ENCODE data around the gene CELSR1. TPM values are rescaled to one million over a fixed set of nuclear protein-coding genes. Genes with fewer than 3 reads are reported as not detected.

The CELSR1 gene
- total RNA-seq, 1 experiment from 2014 or later, result 19.6 TPM

GRCh38 chr22:46551996-46552395 is 14.6 kb upstream of the CELSR1 start:
- Histone ChIP-seq H3K36me3 (ENCODE audit: control insufficient read depth in 1 of 2, insufficient read depth in 2 of 2, low read length in 2 of 2) (no peaks in the 10 kb centered on the region), H3K27ac (ENCODE audit: low read depth, low read length) (no peak overlapping the region), H4K20me1 (ENCODE audit: insufficient read depth) (no peaks in the 10 kb centered on the region), H3K4me1 (ENCODE audit: control insufficient read depth in 1 of 2, insufficient read depth in 2 of 2, low read length in 2 of 2) (peaks cover 0 to 9% of the 10 kb centered on the region in 2 experiments; a peak in 2 of 4 replicates), H3K9me3 (ENCODE audit: control insufficient read depth in 1 of 2, insufficient read depth in 1 of 2, low read depth in 1 of 2, low read length in 2 of 2) (peaks cover 0 to 18% of the 10 kb centered on the region in 2 experiments; a peak in 1 of 4 replicates), H3K27me3 (ENCODE audit: insufficient read depth, low read length) (no peaks in the 10 kb centered on the region), H3K4me2 (ENCODE audit: low read length) (no peak overlapping the region), H3K9me2 (ENCODE audit: insufficient read depth) (no peaks in the 10 kb centered on the region), H2AFZ (ENCODE audit: low read depth, low read length, poor library complexity, severe bottlenecking) (no peak overlapping the region), H3K9ac (ENCODE audit: low read length) (no peak overlapping the region), H3K79me2 (ENCODE audit: insufficient read depth, low read length) (no peaks in the 10 kb centered on the region), H3K4me3 (replicated peaks in 1 of 2; ENCODE audit: low read depth in 1 of 2, low read length in 2 of 2) (no peak overlapping the region)
- ATAC-seq (no peak), DNase-seq (ENCODE audit: low read depth, low spot score) (no peak)
- ChIA-PET POLR2A (no interaction called here), CTCF (interaction anchor here (1.4 to 3.8 kb wide), 2 partner anchors 12 to 184 kb away, joined by 5 to 13 read pairs; no protein-coding TSS in a partner anchor), RAD21 (ENCODE audit: low non-redundant PET in 1 of 2, low total read pairs in 2 of 2, uncharacterized antibody in 2 of 2, unreplicated experiment in 2 of 2) (no interaction called here)
- intact Hi-C loops (cut with micrococcal nuclease), result no loop called here
- BruUV-seq (replicated peaks), result no TSS peak
- TF ChIP-seq FOSL1 (IDR thresholded peaks at IDR 0.05; ENCODE audit: low read depth), result no peak
- no peak for TF ChIP-seq POLR2AphosphoS5 (IDR thresholded peaks at IDR 0.05; ENCODE audit: low read depth, low read length)
- TF ChIP-seq EZH2 (IDR thresholded peaks at IDR 0.05), result no peak
- TF ChIP-seq ELF1 (IDR thresholded peaks at IDR 0.05; ENCODE audit: borderline replicate concordance, low read depth), result no peak
- no peak for TF ChIP-seq RAD21 (IDR thresholded peaks at IDR 0.05; ENCODE audit: low read depth)
- TF ChIP-seq, protein P1, sequence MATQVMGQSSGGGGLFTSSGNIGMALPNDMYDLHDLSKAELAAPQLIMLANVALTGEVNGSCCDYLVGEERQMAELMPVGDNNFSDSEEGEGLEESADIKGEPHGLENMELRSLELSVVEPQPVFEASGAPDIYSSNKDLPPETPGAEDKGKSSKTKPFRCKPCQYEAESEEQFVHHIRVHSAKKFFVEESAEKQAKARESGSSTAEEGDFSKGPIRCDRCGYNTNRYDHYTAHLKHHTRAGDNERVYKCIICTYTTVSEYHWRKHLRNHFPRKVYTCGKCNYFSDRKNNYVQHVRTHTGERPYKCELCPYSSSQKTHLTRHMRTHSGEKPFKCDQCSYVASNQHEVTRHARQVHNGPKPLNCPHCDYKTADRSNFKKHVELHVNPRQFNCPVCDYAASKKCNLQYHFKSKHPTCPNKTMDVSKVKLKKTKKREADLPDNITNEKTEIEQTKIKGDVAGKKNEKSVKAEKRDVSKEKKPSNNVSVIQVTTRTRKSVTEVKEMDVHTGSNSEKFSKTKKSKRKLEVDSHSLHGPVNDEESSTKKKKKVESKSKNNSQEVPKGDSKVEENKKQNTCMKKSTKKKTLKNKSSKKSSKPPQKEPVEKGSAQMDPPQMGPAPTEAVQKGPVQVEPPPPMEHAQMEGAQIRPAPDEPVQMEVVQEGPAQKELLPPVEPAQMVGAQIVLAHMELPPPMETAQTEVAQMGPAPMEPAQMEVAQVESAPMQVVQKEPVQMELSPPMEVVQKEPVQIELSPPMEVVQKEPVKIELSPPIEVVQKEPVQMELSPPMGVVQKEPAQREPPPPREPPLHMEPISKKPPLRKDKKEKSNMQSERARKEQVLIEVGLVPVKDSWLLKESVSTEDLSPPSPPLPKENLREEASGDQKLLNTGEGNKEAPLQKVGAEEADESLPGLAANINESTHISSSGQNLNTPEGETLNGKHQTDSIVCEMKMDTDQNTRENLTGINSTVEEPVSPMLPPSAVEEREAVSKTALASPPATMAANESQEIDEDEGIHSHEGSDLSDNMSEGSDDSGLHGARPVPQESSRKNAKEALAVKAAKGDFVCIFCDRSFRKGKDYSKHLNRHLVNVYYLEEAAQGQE (IDR thresholded peaks at IDR 0.05; ENCODE audit: low read depth), result no peak
- no peak for TF ChIP-seq SIN3A (IDR thresholded peaks at IDR 0.05; ENCODE audit: low read depth)
- TF ChIP-seq ZFX (IDR thresholded peaks at IDR 0.05), result no peak
- no peak for TF ChIP-seq ZNF274 (IDR thresholded peaks at IDR 0.05; ENCODE audit: low read depth, low read length)
- no peak for TF ChIP-seq SP1 (IDR thresholded peaks at IDR 0.05; ENCODE audit: low read depth)
- TF ChIP-seq ATF3 (IDR thresholded peaks at IDR 0.05), result no peak
- TF ChIP-seq CTCF (IDR thresholded peaks at IDR 0.05 in 2 of 3, conservative IDR thresholded peaks at IDR 0.05 in 1 of 3; ENCODE audit: borderline replicate concordance in 1 of 3, insufficient read depth in 1 of 3, low read depth in 2 of 3, low read length in 2 of 3), result no peak
- TF ChIP-seq CBX3 (IDR thresholded peaks at IDR 0.05; ENCODE audit: low read depth), result no peak
- no peak for TF ChIP-seq EGR1 (IDR thresholded peaks at IDR 0.05; ENCODE audit: low read depth)
- no peak for TF ChIP-seq EZH2phosphoT487 (IDR thresholded peaks at IDR 0.05; ENCODE audit: borderline replicate concordance)
- no peak for TF ChIP-seq ZBTB33 (IDR thresholded peaks at IDR 0.05; ENCODE audit: extremely low read depth, insufficient replicate concordance, low read length)
- no peak for TF ChIP-seq SRF (IDR thresholded peaks at IDR 0.05; ENCODE audit: low read depth)
- no peak for TF ChIP-seq TCF7L2 (IDR thresholded peaks at IDR 0.05; ENCODE audit: borderline replicate concordance, extremely low read depth, insufficient read depth, insufficient read length)
- no peak for TF ChIP-seq CEBPB (IDR thresholded peaks at IDR 0.05; ENCODE audit: low read depth)
